Skeletal muscle tissue (tissue), 4 donors: ENCODE measurements around the gene FER. TPM values are rescaled to one million over a fixed set of nuclear protein-coding genes. Genes with fewer than 3 reads are reported as not detected.
A peak's percentile ranks its signal among the peaks of the same experiment; 100 is the strongest.
"Not testable (repeated sequence)": the region's sequence is repeated elsewhere in the genome, so short reads cannot be mapped to it uniquely, and the experiment has no call there.

ENCODE experiments used
- H3K27ac ChIP-seq: one replicate; pipeline ENCODE4 v1.7.0; 2013; ENCODE audit warnings: mild to moderate bottlenecking, low read depth, low read length, inconsistent platforms
- H3K27me3 ChIP-seq, 3 donors: one replicate each; pipeline ENCODE4 v1.7.0; 2013; ENCODE audit warnings: low read length in 3 of 3; ENCODE audit not compliant: control insufficient read depth in 3 of 3, insufficient read depth in 3 of 3
- H3K36me3 ChIP-seq, 3 donors: one replicate each; pipeline ENCODE4 v1.7.0; 2013; ENCODE audit warnings: low read length in 3 of 3; ENCODE audit not compliant: control insufficient read depth in 3 of 3, insufficient read depth in 3 of 3
- H3K4me1 ChIP-seq, 3 donors: one replicate each; pipeline ENCODE4 v1.7.0; 2013; ENCODE audit warnings: low read length in 3 of 3, mild to moderate bottlenecking in 3 of 3; ENCODE audit not compliant: control insufficient read depth in 3 of 3, insufficient read depth in 3 of 3
- H3K4me3 ChIP-seq, 3 donors: one replicate each; pipeline ENCODE4 v1.7.0; 2013; ENCODE audit warnings: low read length in 3 of 3
- H3K9ac ChIP-seq, 3 donors: one replicate each; pipeline ENCODE4 v1.7.0; 2013; ENCODE audit warnings: low read length in 3 of 3, mild to moderate bottlenecking in 3 of 3, moderate library complexity in 2 of 3, low read depth in 1 of 3
- H3K9me3 ChIP-seq, 3 donors: one replicate each; pipeline ENCODE4 v1.7.0; 2013; ENCODE audit warnings: low read length in 3 of 3; ENCODE audit not compliant: control insufficient read depth in 3 of 3
- total RNA-seq: library from RNA; depleted of rRNA; stranded (reverse); fragments of >200 nt; gene quantifications from one replicate; pipeline ENCODE4 v1.2.3, GENCODE V29; 2014
- donor health status: Osteomylitis.

FER gene
- 19.8 TPM for total RNA-seq

DNA sequence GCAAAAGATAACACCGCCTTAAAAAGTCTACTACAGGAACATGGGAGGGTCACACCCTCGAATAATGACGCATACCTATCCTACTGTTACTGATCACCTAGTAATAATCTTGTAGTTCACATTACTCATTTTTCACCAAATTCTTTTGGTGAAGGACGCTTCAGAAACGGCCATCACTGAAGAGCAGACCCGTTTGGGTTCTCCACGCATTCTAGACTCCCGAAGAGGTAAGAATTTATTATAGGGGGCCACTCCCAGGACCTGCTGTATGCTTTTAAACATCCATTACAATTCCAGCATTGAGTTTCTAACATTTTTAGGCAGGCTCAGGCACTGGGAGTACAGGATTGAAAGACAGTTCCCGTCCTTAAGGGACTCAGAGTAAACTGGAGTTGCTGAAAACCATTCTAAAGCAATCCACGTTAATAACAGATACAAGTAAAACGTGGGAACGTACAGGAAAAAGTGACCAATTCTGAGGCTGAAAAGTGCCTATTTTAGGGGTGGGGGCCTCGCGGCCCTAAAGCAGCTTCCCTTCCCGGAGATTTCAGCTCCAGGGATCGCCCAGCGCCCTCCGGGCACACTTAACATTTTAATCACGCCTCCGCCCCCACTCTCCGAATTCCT lies at the start of gene FER:
Gene FER (plus strand): TSS at position 124 of the 627 bp plus-strand sequence. CDS start 50,286 bp downstream, outside the sequence.
- H3K36me3 ChIP-seq, result no peaks in the 10 kb centered on the region
- peaks cover 0 to 9% (median 2%) of the 10 kb centered on the region in 3 donors for H3K4me1 ChIP-seq
- peak within 1 kb of the TSS; percentile 96 to 100 (median 97) for H3K9ac ChIP-seq
- H3K9me3 ChIP-seq, result no peaks in the 10 kb centered on the region
- no peaks in the 10 kb centered on the region for H3K27me3 ChIP-seq
- H3K27ac ChIP-seq, result peak within 1 kb of the TSS; percentile 94
- H3K4me3 ChIP-seq, result peak within 1 kb of the TSS; percentile 77 to 97 (median 86)

DNA sequence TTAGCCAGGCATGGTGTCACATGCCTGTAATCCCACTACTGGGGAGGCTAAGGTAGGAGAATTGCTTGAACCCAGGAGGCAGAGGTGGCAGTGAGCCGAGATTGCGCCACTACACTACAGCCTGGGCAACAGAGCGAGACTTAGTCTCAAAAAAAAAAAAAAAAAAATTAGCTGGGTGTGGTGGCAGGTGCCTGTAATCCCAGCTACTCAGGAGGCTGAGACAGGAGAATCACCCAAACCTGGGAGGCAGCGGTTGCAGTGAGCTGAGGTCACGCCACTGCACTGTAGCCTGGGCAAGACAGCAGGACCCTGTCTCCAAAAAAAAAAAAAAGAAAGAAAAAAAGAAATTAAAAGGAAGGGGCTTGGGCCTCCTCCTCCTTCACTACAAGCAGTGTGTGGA lies 47.3 kb upstream of the FER start:
- not testable (repeated sequence) for H3K9me3 ChIP-seq, H3K9ac ChIP-seq, H3K4me1 ChIP-seq, H3K4me3 ChIP-seq, H3K27me3 ChIP-seq, H3K27ac ChIP-seq, H3K36me3 ChIP-seq

GRCh38 chr5:108700930-108701329 lies 46.8 kb upstream of the FER start:
- H3K27ac ChIP-seq, result no peak overlapping the region
- H3K4me3 ChIP-seq, result no peak overlapping the region
- no peaks in the 10 kb centered on the region for H3K9me3 ChIP-seq
- no peaks in the 10 kb centered on the region for H3K4me1 ChIP-seq
- no peak overlapping the region for H3K9ac ChIP-seq
- no peaks in the 10 kb centered on the region for H3K27me3 ChIP-seq
- H3K36me3 ChIP-seq, result no peaks in the 10 kb centered on the region

DNA sequence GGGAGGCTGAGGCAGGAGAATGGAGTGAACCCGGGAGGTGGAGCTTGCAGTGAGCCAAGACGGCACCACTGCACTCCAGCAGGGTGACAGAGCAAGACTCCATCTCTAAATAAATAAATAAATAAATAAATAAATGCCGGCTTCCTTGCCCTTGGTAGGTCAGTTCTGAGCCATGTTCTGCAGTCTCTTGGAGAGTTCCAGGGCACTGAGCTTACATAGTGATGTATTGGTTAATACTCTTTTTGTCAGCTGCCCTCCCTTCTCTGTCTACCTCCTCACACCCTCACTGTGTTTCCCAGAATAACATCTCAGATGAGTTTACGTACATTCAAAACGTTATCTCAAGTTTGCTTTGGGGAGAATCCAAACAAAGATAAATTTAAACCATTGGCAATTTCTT lies 45.2 kb upstream of the FER start:
- H3K27me3 ChIP-seq, result no peaks in the 10 kb centered on the region
- no peak overlapping the region for H3K9ac ChIP-seq
- H3K27ac ChIP-seq, result no peak overlapping the region
- no peaks in the 10 kb centered on the region for H3K9me3 ChIP-seq
- no peak overlapping the region for H3K4me3 ChIP-seq
- H3K4me1 ChIP-seq, result no peaks in the 10 kb centered on the region
- no peaks in the 10 kb centered on the region for H3K36me3 ChIP-seq

DNA sequence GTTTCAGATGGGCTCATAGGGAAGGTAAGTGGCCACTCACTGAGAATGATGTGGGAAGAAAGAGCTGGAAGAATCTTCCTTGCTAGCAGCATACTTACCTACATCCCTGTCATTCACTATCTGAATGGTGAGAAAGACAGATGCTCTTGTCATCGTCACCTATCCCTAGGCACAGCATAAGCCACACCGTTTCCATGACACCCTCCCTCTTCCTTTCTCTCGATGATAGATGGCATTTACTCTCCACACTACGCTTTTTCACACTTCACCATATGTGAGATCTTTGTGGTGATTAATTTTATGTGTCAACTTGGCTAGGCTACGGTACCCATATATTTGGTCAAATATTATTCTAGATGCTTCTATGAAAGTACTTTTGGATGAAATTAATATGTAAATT lies 44.4 kb upstream of the FER start:
- Histone ChIP-seq H3K36me3 (no peaks in the 10 kb centered on the region), H3K9me3 (no peaks in the 10 kb centered on the region), H3K27ac (no peak overlapping the region), H3K4me1 (no peaks in the 10 kb centered on the region), H3K9ac (no peak overlapping the region), H3K27me3 (no peaks in the 10 kb centered on the region), H3K4me3 (no peak overlapping the region)

- H3K4me1 ChIP-seq, result no peaks in the 10 kb centered on the region
- no peaks in the 10 kb centered on the region for H3K9me3 ChIP-seq
- no peak overlapping the region for H3K4me3 ChIP-seq
- H3K9ac ChIP-seq, result no peak overlapping the region
- no peak overlapping the region for H3K27ac ChIP-seq
- no peaks in the 10 kb centered on the region for H3K36me3 ChIP-seq
- no peaks in the 10 kb centered on the region for H3K27me3 ChIP-seq
Measured at GRCh38 chr5:108707141-108707540, 40.6 kb upstream of the FER start.

DNA sequence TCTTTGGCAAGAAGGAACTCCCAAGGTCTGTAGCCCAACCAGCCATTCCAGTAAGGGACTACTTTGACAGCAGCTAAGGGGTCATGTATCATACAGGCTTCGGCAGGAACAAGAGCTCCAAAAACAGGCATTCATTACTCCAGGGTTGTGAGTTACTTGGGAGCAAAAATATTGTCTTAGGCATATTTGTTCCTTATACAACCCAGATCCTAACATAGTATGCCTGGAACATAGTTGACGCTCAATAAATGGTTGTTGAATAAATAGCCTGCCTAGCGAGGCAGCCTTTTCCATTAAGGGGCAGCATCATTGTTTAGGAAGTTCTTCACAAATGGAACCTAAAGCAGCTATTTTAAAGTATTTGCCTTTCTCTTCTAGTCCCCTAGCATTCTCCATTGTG lies 35.8 kb upstream of the FER start:
- H3K36me3 ChIP-seq, result no peaks in the 10 kb centered on the region
- H3K4me1 ChIP-seq, result no peaks in the 10 kb centered on the region
- H3K9me3 ChIP-seq, result no peaks in the 10 kb centered on the region
- H3K27ac ChIP-seq, result no peak overlapping the region
- H3K4me3 ChIP-seq, result no peak overlapping the region
- H3K27me3 ChIP-seq, result no peaks in the 10 kb centered on the region
- no peak overlapping the region for H3K9ac ChIP-seq

DNA sequence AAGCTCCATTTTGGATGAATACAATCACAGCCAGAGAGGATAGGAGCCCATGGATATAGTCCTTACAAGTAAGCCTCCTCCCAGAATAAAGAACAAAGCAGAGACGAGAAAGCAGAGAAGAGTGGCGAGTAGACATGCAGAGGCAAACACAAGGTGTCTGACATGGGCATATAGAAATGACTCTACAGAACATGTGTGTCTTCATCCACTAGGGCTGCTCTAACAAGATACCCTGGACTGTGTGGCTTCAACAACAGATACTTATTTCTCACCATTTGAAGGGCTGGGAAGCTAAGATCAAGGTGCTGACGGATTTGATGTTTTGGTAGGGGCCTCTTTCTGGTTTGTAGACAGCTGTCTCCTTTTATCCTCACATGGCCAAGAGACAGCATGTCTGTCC lies 32.3 kb upstream of the FER start:
- no peaks in the 10 kb centered on the region for H3K9me3 ChIP-seq

GRCh38 chr5:108720391-108720790 lies 27.3 kb upstream of the FER start:
- Histone ChIP-seq H3K4me1 (no peaks in the 10 kb centered on the region), H3K4me3 (no peak overlapping the region), H3K36me3 (no peaks in the 10 kb centered on the region), H3K27me3 (no peaks in the 10 kb centered on the region), H3K9ac (no peak overlapping the region), H3K27ac (no peak overlapping the region), H3K9me3 (no peaks in the 10 kb centered on the region)

More for the DNA sequence above, 32.3 kb upstream of the FER start:
- H3K9ac ChIP-seq, result no peak overlapping the region
- H3K4me3 ChIP-seq, result no peak overlapping the region
- no peaks in the 10 kb centered on the region for H3K27me3 ChIP-seq
- no peaks in the 10 kb centered on the region for H3K4me1 ChIP-seq
- H3K27ac ChIP-seq, result no peak overlapping the region
- no peaks in the 10 kb centered on the region for H3K36me3 ChIP-seq

- peak overlapping the region in 1 of 3 donors; percentile 98 for H3K9ac ChIP-seq
- H3K36me3 ChIP-seq, result no peaks in the 10 kb centered on the region
- H3K4me1 ChIP-seq, result peaks cover 0 to 6% (median 0%) of the 10 kb centered on the region in 3 donors
- H3K4me3 ChIP-seq, result peak overlapping the region in 1 of 3 donors; percentile 81
- H3K27me3 ChIP-seq, result no peaks in the 10 kb centered on the region
- peak overlapping the region; percentile 87 for H3K27ac ChIP-seq
- no peaks in the 10 kb centered on the region for H3K9me3 ChIP-seq
Measured at GRCh38 chr5:108726446-108727235, 21.1 kb upstream of the FER start.
